Upper lobe of left lung (tissue), 6 donors: ENCODE measurements around the gene SVEP1. TPM values are rescaled to one million over a fixed set of nuclear protein-coding genes. Genes with fewer than 3 reads are reported as not detected.

Source experiments
- ATAC-seq, 2 donors: fragments of 200-7000 bp; cut with Tn5 transposase; one replicate each; pipeline ENCODE4 v1.9.1; 2022; ENCODE audit warnings: mild to moderate bottlenecking in 2 of 2, moderate library complexity in 2 of 2; ENCODE audit not compliant: low FRiP score in 2 of 2
- DNase-seq, 2 donors: peaks; one replicate each; pipeline ENCODE4 v3.0.0-alpha.2; 2019 to 2020
- H3K27ac ChIP-seq, 4 donors: fragments of 200-600 bp; sonication (generic); one replicate each; pipeline ENCODE4 v1.5.1; 2016 to 2019
- H3K27me3 ChIP-seq, 4 donors: fragments of 200-600 bp; sonication (generic); one replicate each; pipeline ENCODE4 v1.5.1; 2017 to 2019
- H3K36me3 ChIP-seq, 4 donors: fragments of 200-600 bp; sonication (generic); one replicate each; pipeline ENCODE4 v1.5.1; 2016 to 2019
- H3K4me1 ChIP-seq, 4 donors: fragments of 200-600 bp; sonication (generic); one replicate each; pipeline ENCODE4 v1.5.1; 2018 to 2019
- H3K4me3 ChIP-seq, 4 donors: fragments of 200-600 bp; sonication (generic); one replicate each; pipeline ENCODE4 v1.5.1; 2017 to 2019; ENCODE audit warnings: mild to moderate bottlenecking in 2 of 4, moderate library complexity in 1 of 4
- H3K9me3 ChIP-seq, 4 donors: fragments of 200-600 bp; sonication (generic); one replicate each; pipeline ENCODE4 v1.5.1; 2018 to 2019
- EP300 ChIP-seq, 4 donors: sonication (generic); formaldehyde crosslinking; IDR thresholded peaks; one replicate each; pipeline ENCODE4 v1.5.1; 2017; ENCODE audit warnings: antibody characterized with exemption in 4 of 4, control low read depth in 2 of 4
- POLR2A ChIP-seq, 4 donors: fragments of 450-650 bp; IDR thresholded peaks; one replicate each; pipeline ENCODE4 v1.5.1; 2016 to 2017; ENCODE audit warnings: antibody characterized with exemption in 4 of 4, mild to moderate bottlenecking in 2 of 4
- POLR2AphosphoS5 ChIP-seq, 2 donors: sonication (generic); formaldehyde crosslinking; IDR thresholded peaks; one replicate each; pipeline ENCODE4 v1.5.1; 2017; ENCODE audit warnings: antibody characterized with exemption in 2 of 2
- WGBS, 2 donors: methylation state at CpG; one replicate each; pipeline ENCODE4 v1.1.5; 2017 to 2018; 5-methylcytosine and 5-hydroxymethylcytosine counted together
- small RNA-seq, 4 donors: library from RNA; depleted of rRNA; stranded (forward); fragments of <200 nt; gene quantifications; one replicate each; pipeline ENCODE3, GENCODE V24; 2016
- total RNA-seq, 6 donors: library from RNA; depleted of rRNA in 4 of 6; stranded (reverse); fragments of >200 nt in 4 of 6; gene quantifications; one replicate each; pipeline versions ENCODE4 v1.1.0 to v1.2.1, GENCODE V29; 2016 to 2021
- TF ChIP-seq, protein P1 (sequence below), 6 experiments: fragments of 450-650 bp in 4 of 6; fragments of 200-600 bp in 2 of 6; sonication (generic) in 2 of 6; IDR thresholded peaks; one replicate each; pipeline ENCODE4 v1.5.1; 2016 to 2019; ENCODE audit warnings: antibody characterized with exemption in 6 of 6
- donor health status: DM: no; HTN: no; CAD: no; lungs with moderate emphysema.
- donor health status: DM: no; HTN: yes; CAD: no; lungs with severe emphysema.

The SVEP1 gene
- total RNA-seq, 6 donors from 2014 or later: 25.4 to 54.5 (median 33.0) TPM

DNA sequence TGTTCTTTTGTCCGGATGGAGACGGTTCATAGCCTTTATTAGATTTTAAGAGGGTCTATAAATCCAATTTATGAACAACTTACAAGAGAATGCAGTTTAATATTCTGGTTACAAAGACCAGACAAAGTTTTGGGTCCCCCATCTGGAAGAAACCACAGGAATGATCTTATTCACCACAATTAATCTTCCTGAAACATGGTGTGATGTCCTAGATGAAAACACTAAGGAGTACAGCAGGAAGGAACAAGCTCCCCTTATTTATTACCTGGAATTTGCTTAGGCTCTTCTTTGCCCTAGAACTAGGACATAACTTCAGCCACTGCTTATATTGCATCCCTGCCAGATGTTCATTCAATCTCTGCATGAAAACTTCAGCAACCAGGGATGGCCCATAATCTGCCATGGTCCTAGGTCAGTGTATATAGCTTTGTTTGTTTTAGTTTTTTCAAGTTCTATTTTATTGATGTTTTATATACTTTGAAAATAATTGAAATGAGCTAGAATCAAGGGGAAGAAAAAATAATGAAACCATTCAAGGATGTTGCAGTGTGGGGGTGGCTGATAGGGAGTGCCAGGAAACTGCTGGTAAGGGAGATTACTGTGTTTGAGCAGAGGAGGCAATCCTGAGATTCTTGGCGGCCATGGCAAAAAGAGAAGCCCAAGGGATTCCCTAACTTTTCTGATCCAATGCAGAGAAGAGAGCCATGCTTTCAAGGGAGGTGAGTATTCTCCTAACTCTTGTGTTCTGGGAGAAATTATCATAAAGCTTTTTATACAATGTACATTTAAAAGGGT, 258.7 kb downstream of the SVEP1 start:
- 71 to 84% methylated on average over 3 of the region's 3 CpGs for WGBS, 2 donors
- DNase-seq (no peak), ATAC-seq (no peak)
- Histone ChIP-seq H3K27ac (no peak overlapping the region), H3K36me3 (no peaks in the 10 kb centered on the region), H3K4me3 (no peak overlapping the region), H3K9me3 (no peaks in the 10 kb centered on the region), H3K27me3 (no peaks in the 10 kb centered on the region), H3K4me1 (peaks cover 0 to 8% (median 2%) of the 10 kb centered on the region in 4 donors)
- no peak for TF ChIP-seq EP300 (IDR thresholded peaks at IDR 0.05)
- no peak for TF ChIP-seq POLR2AphosphoS5 (IDR thresholded peaks at IDR 0.05)
- TF ChIP-seq, protein P1, sequence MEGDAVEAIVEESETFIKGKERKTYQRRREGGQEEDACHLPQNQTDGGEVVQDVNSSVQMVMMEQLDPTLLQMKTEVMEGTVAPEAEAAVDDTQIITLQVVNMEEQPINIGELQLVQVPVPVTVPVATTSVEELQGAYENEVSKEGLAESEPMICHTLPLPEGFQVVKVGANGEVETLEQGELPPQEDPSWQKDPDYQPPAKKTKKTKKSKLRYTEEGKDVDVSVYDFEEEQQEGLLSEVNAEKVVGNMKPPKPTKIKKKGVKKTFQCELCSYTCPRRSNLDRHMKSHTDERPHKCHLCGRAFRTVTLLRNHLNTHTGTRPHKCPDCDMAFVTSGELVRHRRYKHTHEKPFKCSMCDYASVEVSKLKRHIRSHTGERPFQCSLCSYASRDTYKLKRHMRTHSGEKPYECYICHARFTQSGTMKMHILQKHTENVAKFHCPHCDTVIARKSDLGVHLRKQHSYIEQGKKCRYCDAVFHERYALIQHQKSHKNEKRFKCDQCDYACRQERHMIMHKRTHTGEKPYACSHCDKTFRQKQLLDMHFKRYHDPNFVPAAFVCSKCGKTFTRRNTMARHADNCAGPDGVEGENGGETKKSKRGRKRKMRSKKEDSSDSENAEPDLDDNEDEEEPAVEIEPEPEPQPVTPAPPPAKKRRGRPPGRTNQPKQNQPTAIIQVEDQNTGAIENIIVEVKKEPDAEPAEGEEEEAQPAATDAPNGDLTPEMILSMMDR (IDR thresholded peaks at IDR 0.05): no peak
- TF ChIP-seq POLR2A (IDR thresholded peaks at IDR 0.05): no peak

DNA sequence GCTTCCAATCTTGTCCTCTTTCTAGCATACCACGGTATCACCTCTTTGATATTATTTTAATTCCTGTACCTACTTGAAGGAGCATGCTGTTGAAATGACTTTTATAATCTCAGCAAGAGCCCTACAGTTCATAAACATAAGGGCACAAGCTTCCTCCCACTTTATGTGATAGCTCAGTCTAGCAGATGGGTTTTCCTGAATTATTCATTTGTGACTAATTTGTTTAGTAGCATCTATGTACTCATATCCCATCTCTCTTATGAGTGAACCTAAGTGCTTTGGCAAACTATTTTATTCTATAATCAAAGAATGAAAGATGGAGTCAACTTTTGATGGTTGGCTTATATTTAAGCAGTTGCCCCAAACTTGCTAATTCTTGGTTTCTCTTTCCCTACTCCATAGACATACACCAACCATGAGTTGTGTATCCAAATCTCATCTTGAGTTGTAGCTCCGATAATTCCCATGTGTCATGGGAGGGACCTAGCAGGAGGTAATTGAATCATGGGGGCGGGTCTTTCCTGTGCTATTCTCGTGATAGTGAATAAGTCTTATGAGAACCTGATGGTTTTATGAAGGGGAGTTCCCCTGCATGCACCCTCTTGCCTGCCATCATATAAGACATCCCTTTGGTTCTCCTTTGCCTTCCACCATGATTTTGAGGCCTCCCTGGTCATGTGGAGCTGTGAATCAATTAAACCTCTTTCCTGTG, 259.6 kb downstream of the SVEP1 start:
- H3K4me1 ChIP-seq: peaks cover 0 to 8% (median 2%) of the 10 kb centered on the region in 4 donors
- 81 to 86% methylated on average over 4 of the region's 4 CpGs for WGBS, 2 donors
- no peak overlapping the region for H3K4me3 ChIP-seq
- DNase-seq: no peak
- no peaks in the 10 kb centered on the region for H3K27me3 ChIP-seq
- no peak overlapping the region for H3K27ac ChIP-seq
- no peak for TF ChIP-seq POLR2AphosphoS5 (IDR thresholded peaks at IDR 0.05)
- no peak for TF ChIP-seq POLR2A (IDR thresholded peaks at IDR 0.05)
- TF ChIP-seq, protein P1 (IDR thresholded peaks at IDR 0.05): no peak
- TF ChIP-seq EP300 (IDR thresholded peaks at IDR 0.05): no peak
- H3K9me3 ChIP-seq: no peaks in the 10 kb centered on the region
- ATAC-seq: no peak
- H3K36me3 ChIP-seq: no peaks in the 10 kb centered on the region

DNA sequence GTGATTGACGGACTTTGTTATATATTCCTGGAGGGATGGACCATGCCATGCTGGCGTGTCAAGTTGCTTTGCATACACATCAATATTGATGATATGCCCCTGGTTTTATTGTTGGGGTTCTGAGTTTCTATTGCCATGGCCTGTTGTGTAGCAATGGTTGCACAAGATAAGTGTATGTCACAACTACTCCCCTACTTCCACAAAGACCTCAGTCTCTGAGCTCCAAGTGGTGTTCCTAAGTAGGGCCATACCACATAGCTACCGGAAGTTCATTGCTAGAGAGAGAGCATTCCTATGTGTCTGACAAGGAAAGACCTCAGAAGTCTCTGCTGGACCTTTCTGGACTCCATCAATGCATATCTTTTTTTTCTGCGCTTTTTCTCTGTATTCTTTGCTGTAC, 261.6 kb downstream of the SVEP1 start:
- DNase-seq (no peak), ATAC-seq (no peak)
- no peak overlapping the region for H3K27ac ChIP-seq
- TF ChIP-seq, protein P1 (IDR thresholded peaks at IDR 0.05): no peak
- no peak for TF ChIP-seq POLR2A (IDR thresholded peaks at IDR 0.05)
- TF ChIP-seq POLR2AphosphoS5 (IDR thresholded peaks at IDR 0.05): no peak
- TF ChIP-seq EP300 (IDR thresholded peaks at IDR 0.05): no peak
- H3K36me3 ChIP-seq: no peaks in the 10 kb centered on the region
- no peaks in the 10 kb centered on the region for H3K27me3 ChIP-seq
- 80 to 88% methylated on average over 4 of the region's 4 CpGs for WGBS, 2 donors
- no peaks in the 10 kb centered on the region for H3K9me3 ChIP-seq
- H3K4me1 ChIP-seq: peaks cover 0 to 8% (median 2%) of the 10 kb centered on the region in 4 donors
- no peak overlapping the region for H3K4me3 ChIP-seq

DNA sequence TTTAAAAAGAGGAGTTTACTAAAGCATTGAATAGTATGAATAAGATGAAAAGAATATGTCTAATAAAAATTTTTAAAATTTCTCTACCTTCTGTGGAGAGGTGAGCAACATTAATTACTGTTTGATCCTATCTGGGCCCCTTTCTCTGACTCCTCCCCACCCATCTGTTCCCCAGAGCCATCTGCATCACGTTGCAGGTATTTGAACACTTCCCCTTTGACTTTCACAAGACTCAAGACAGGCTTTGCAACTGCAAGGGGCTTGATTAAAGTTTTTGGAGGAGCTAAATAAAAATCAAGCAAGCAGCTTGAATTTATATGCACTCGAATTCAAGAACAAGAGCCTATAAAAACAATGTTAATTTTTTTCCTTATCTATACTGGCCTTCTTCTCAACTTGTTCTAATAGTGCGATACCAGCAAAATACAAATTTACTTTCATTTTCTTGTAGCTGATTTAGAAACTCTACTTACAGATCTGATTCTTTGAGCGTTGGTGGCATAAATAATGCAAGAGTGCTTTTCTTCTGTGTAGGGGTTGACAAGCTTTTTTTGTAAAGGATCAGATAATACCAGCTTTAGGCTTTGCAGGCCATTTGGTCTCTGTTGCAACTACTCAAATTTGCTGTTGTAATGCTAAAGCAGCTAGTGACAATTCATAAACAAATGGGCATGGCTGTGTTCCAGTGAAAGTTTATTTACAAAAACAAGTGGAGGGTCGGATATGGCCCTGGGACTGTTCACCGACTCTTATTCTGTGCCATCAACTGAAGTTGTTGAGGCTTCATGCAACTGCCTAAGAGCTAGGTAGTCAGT, 263.1 kb downstream of the SVEP1 start:
- H3K4me3 ChIP-seq: peak overlapping the region in 1 of 4 donors; percentile 8

More for the DNA sequence above, 263.1 kb downstream of the SVEP1 start:
- ATAC-seq: no peak
- no peaks in the 10 kb centered on the region for H3K36me3 ChIP-seq
- no peak for DNase-seq
- H3K27me3 ChIP-seq: no peaks in the 10 kb centered on the region
- peak overlapping the region in 1 of 4 donors; percentile 54 for H3K27ac ChIP-seq
- WGBS, 2 donors: 28 to 30% methylated on average over 6 of the region's 6 CpGs
- TF ChIP-seq, protein P1 (IDR thresholded peaks at IDR 0.05): no peak
- TF ChIP-seq EP300 (IDR thresholded peaks at IDR 0.05) (no peak), POLR2AphosphoS5 (IDR thresholded peaks at IDR 0.05) (no peak), POLR2A (IDR thresholded peaks at IDR 0.05) (no peak)
- peaks cover 0 to 8% (median 2%) of the 10 kb centered on the region in 4 donors for H3K4me1 ChIP-seq
- H3K9me3 ChIP-seq: peaks cover 0 to 11% (median 0%) of the 10 kb centered on the region in 4 donors

Small RNA genes within 50 kb of the gene (small RNA-seq; reads per million reads assigned to genes)
- gene RNU6-1039P: 0 reads per million in 4 donors

Other genes with a start within 250 kb of the SVEP1 start
- gene TXNDC8, start 241.9 kb downstream of the SVEP1 start, total RNA-seq: not detected
- 1 to 10 TPM in 5 of 6 donors, under 1 TPM in 1; 0.76 to 6.1 (median 3.9) TPM for gene MUSK, start 89.0 kb upstream of the SVEP1 start, total RNA-seq